Esophagus squamous epithelium (tissue), 4 donors: ENCODE measurements around the gene BCL2A1.
"Not testable (repeated sequence)": the region's sequence is repeated elsewhere in the genome, so short reads cannot be mapped to it uniquely, and the experiment has no call there.

Experiments
- POLR2A ChIP-seq, 4 donors: fragments of 450-650 bp; IDR thresholded peaks; one replicate each; pipeline ENCODE4 v1.6.1; 2017; ENCODE audit warnings: antibody characterized with exemption in 4 of 4, mild to moderate bottlenecking in 4 of 4, moderate library complexity in 3 of 4
- TF ChIP-seq, protein P1 (sequence below), 6 experiments: fragments of 450-650 bp in 4 of 6; fragments of 200-600 bp in 2 of 6; sonication (generic) in 2 of 6; IDR thresholded peaks; one replicate each; pipeline ENCODE4 v1.5.1; 2016 to 2019; ENCODE audit warnings: antibody characterized with exemption in 6 of 6, mild to moderate bottlenecking in 4 of 6, moderate library complexity in 4 of 6

DNA sequence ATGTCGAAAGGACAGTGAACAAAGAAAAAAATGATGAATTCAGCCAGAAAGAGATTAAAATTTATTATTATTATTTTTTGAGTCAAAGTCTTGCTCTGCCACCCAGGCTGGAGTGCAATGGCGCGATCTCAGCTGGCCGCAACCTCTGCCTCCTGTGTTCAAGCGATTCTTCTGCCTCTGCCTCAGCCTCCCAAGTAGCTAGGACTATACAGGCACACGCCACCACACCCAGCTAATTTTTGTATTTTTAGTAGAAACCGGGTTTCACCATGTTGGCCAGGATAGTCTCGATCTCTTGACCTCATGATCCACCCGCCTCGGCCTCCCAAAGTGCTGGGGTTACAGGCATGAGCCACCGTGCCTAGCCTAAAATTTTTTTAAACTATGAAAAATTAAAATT is 8.1 kb downstream of the BCL2A1 start:
- TF ChIP-seq POLR2A (IDR thresholded peaks at IDR 0.05), result not testable (repeated sequence)
- TF ChIP-seq, protein P1, sequence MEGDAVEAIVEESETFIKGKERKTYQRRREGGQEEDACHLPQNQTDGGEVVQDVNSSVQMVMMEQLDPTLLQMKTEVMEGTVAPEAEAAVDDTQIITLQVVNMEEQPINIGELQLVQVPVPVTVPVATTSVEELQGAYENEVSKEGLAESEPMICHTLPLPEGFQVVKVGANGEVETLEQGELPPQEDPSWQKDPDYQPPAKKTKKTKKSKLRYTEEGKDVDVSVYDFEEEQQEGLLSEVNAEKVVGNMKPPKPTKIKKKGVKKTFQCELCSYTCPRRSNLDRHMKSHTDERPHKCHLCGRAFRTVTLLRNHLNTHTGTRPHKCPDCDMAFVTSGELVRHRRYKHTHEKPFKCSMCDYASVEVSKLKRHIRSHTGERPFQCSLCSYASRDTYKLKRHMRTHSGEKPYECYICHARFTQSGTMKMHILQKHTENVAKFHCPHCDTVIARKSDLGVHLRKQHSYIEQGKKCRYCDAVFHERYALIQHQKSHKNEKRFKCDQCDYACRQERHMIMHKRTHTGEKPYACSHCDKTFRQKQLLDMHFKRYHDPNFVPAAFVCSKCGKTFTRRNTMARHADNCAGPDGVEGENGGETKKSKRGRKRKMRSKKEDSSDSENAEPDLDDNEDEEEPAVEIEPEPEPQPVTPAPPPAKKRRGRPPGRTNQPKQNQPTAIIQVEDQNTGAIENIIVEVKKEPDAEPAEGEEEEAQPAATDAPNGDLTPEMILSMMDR (IDR thresholded peaks at IDR 0.05), result not testable (repeated sequence)
